KMS-11 (cell line): ENCODE results near the gene COL7A1.

ENCODE experiments used
- H2AFZ ChIP-seq: fragments of 200-600 bp; sonication (generic); 2 replicates; pipeline ENCODE4 v1.6.1; 2016; ENCODE audit warnings: antibody characterized with exemption, mixed run types, low read depth
- H3K27ac ChIP-seq: fragments of 200-600 bp; sonication (generic); 2 replicates; pipeline ENCODE4 v1.6.1; 2016; ENCODE audit warnings: mild to moderate bottlenecking, mixed run types
- H3K27me3 ChIP-seq: fragments of 200-600 bp; sonication (generic); 2 replicates; pipeline ENCODE4 v1.6.1; 2017; ENCODE audit warnings: mild to moderate bottlenecking, low read depth, mixed run types, moderate library complexity; ENCODE audit not compliant: insufficient read depth
- H3K36me3 ChIP-seq: fragments of 200-600 bp; sonication (generic); 2 replicates; pipeline ENCODE4 v1.6.1; 2017; ENCODE audit warnings: mild to moderate bottlenecking, mixed run types; ENCODE audit not compliant: insufficient read depth
- H3K4me1 ChIP-seq: fragments of 200-600 bp; sonication (generic); 2 replicates; pipeline ENCODE4 v1.6.1; 2016; ENCODE audit warnings: mild to moderate bottlenecking, low read depth, mixed run types; ENCODE audit not compliant: poor library complexity, severe bottlenecking
- H3K4me2 ChIP-seq: fragments of 200-600 bp; sonication (generic); 2 replicates; pipeline ENCODE4 v1.7.0; 2016; ENCODE audit warnings: mild to moderate bottlenecking, mixed run types
- H3K4me3 ChIP-seq: fragments of 200-600 bp; sonication (generic); IDR thresholded peaks from 2 replicates; pipeline ENCODE4 v1.6.1; 2017; ENCODE audit warnings: low read depth, low read length, mixed read lengths; ENCODE audit not compliant: insufficient read depth
- H3K79me2 ChIP-seq: fragments of 200-600 bp; sonication (generic); 2 replicates; pipeline ENCODE4 v1.6.1; 2016; ENCODE audit warnings: low read depth, mixed run types; ENCODE audit not compliant: insufficient read depth
- H3K9ac ChIP-seq: fragments of 200-600 bp; sonication (generic); 2 replicates; pipeline ENCODE4 v1.6.1; 2016; ENCODE audit warnings: mild to moderate bottlenecking, mixed run types
- H4K20me1 ChIP-seq: fragments of 200-600 bp; sonication (generic); 2 replicates; pipeline ENCODE4 v1.6.1; 2016; ENCODE audit warnings: mild to moderate bottlenecking, mixed run types; ENCODE audit not compliant: insufficient read depth
- TF ChIP-seq, protein P1 (sequence below): fragments of 200-600 bp; sonication (generic); conservative IDR thresholded peaks from 2 replicates; pipeline ENCODE4 v1.6.1; 2017; ENCODE audit warnings: low read depth, mild to moderate bottlenecking, antibody characterized with exemption, low read length, moderate library complexity, mixed read lengths

COL7A1 gene

DNA sequence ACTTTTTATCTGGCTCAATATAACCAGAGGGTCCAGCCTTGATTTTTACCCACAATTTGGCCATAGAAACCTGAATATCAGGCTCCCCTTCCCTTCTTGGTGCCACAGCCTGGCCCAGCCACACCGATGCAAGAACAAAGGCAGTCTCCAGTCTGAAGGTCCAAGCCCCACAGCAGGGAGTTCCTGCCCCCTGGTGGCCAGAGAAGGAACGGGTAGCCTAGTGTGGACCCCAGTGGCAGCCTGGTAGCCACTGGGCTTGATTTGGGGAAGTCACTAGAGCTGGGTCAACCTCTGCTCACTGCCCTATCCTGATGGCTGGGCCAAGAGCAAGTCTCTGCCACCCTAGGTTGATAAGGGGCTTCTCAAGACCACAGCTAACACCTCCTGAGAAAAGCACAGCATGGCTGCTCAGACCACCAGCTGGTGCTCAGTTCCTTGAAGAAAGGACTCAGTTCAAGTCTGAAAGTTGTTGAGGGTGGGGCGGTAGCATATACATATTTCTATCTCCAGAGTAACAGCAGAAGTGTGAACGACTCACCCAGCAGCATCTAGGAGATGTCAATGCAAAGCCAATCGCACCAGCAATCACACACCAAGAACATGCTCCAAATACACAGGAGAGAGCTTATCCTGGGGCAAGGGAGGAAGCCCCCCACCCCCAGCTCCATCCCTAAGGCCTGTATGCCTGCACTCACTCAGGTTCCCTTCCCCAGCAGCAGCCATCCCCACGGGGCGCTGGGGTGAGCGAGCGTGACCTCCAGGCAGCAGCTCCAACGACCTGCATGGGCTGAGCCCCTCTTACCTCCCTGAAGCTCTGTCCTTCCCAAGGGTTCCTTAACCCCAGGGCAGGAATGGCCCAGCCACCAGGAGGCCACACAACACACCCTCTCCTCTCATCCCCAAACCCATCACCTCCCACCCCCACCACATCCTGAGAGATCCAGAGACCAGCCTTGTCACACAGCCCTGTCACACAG is 46.1 kb downstream of the COL7A1 start:
- no peak overlapping the region for H3K4me3 ChIP-seq
- no peak overlapping the region for H3K4me2 ChIP-seq
- no peaks in the 10 kb centered on the region for H4K20me1 ChIP-seq
- no peaks in the 10 kb centered on the region for H3K36me3 ChIP-seq
- H3K9ac ChIP-seq = no peak overlapping the region
- no peak overlapping the region for H3K27ac ChIP-seq
- H2AFZ ChIP-seq = no peak overlapping the region
- TF ChIP-seq, protein P1, sequence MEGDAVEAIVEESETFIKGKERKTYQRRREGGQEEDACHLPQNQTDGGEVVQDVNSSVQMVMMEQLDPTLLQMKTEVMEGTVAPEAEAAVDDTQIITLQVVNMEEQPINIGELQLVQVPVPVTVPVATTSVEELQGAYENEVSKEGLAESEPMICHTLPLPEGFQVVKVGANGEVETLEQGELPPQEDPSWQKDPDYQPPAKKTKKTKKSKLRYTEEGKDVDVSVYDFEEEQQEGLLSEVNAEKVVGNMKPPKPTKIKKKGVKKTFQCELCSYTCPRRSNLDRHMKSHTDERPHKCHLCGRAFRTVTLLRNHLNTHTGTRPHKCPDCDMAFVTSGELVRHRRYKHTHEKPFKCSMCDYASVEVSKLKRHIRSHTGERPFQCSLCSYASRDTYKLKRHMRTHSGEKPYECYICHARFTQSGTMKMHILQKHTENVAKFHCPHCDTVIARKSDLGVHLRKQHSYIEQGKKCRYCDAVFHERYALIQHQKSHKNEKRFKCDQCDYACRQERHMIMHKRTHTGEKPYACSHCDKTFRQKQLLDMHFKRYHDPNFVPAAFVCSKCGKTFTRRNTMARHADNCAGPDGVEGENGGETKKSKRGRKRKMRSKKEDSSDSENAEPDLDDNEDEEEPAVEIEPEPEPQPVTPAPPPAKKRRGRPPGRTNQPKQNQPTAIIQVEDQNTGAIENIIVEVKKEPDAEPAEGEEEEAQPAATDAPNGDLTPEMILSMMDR = peak; percentile 87
- no peaks in the 10 kb centered on the region for H3K27me3 ChIP-seq
- no peaks in the 10 kb centered on the region for H3K4me1 ChIP-seq
- H3K79me2 ChIP-seq = no peaks in the 10 kb centered on the region

- Histone ChIP-seq H3K4me2 (no peak overlapping the region), H3K9ac (no peak overlapping the region), H2AFZ (no peak overlapping the region), H3K36me3 (no peaks in the 10 kb centered on the region), H3K4me1 (no peaks in the 10 kb centered on the region), H4K20me1 (no peaks in the 10 kb centered on the region), H3K27ac (no peak overlapping the region), H3K4me3 (no peak overlapping the region), H3K27me3 (no peaks in the 10 kb centered on the region), H3K79me2 (no peaks in the 10 kb centered on the region)
- TF ChIP-seq, protein P1 = no peak
Measured at GRCh38 chr3:48548126-48548525, 47.0 kb downstream of the COL7A1 start.

DNA sequence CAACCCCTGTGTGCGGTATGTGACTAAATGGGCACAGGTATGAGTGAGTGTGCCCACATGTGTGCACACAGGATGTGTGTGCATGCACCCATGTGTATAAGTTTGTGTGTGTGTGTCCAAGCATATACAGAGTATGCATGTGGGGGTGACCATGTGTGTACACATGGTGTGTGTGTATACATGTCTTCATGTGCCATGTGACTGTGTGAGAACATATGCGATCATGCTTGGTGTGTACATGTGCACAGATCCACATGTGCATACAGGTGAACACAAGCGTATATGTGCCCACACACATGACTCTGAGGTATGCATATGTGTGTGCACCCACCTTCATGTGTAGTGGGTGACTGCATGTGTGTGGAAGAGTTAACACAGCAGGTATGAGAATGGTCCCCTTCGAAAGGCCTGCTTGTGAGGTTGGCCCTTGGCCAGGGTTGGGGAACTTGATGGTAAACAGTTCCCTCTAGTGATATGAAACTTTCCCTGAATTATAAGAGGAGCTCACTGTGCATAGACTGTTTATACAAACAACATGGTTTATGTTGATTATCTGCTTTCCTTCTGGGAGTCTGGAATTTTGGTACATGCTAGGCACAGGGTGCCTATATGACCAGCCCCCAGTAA is 48.8 kb downstream of the COL7A1 start:
- no peaks in the 10 kb centered on the region for H3K4me1 ChIP-seq
- H4K20me1 ChIP-seq = no peaks in the 10 kb centered on the region
- no peaks in the 10 kb centered on the region for H3K36me3 ChIP-seq
- H3K4me3 ChIP-seq = no peak overlapping the region
- H3K27ac ChIP-seq = no peak overlapping the region
- H3K4me2 ChIP-seq = no peak overlapping the region
- H3K9ac ChIP-seq = no peak overlapping the region
- TF ChIP-seq, protein P1 = no peak
- H3K79me2 ChIP-seq = no peaks in the 10 kb centered on the region
- H3K27me3 ChIP-seq = no peaks in the 10 kb centered on the region
- no peak overlapping the region for H2AFZ ChIP-seq

DNA sequence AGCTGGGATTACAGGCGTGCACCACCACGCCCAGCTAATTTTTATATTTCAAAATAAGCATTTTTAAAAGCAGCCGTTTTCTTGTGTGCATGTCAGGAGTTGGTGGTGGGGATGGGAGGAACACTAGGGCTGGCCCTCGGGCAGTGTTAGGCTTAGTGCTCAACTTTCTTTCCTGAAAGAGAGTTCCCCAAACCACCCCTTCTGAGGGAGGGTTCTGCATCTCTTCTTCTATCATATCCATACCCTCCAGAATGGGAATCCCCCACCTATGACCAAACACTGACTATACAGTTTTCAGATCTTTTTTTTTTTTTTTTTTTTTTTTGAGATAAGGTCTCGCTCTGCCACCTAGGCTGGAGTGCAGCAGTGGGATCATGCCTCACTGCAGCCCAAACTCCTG is 51.0 kb downstream of the COL7A1 start:
- TF ChIP-seq, protein P1 = no peak
- Histone ChIP-seq H3K4me2 (no peak overlapping the region), H3K4me3 (no peak overlapping the region), H3K4me1 (no peaks in the 10 kb centered on the region), H3K9ac (no peak overlapping the region), H3K79me2 (no peaks in the 10 kb centered on the region), H2AFZ (no peak overlapping the region), H3K27ac (no peak overlapping the region), H3K36me3 (no peaks in the 10 kb centered on the region), H3K27me3 (no peaks in the 10 kb centered on the region), H4K20me1 (no peaks in the 10 kb centered on the region)
